Measurements from ENCODE around the gene FHIT.
"Not testable (repeated sequence)": the region's sequence is repeated elsewhere in the genome, so short reads cannot be mapped to it uniquely, and the experiment has no call there.

FHIT gene

DNA sequence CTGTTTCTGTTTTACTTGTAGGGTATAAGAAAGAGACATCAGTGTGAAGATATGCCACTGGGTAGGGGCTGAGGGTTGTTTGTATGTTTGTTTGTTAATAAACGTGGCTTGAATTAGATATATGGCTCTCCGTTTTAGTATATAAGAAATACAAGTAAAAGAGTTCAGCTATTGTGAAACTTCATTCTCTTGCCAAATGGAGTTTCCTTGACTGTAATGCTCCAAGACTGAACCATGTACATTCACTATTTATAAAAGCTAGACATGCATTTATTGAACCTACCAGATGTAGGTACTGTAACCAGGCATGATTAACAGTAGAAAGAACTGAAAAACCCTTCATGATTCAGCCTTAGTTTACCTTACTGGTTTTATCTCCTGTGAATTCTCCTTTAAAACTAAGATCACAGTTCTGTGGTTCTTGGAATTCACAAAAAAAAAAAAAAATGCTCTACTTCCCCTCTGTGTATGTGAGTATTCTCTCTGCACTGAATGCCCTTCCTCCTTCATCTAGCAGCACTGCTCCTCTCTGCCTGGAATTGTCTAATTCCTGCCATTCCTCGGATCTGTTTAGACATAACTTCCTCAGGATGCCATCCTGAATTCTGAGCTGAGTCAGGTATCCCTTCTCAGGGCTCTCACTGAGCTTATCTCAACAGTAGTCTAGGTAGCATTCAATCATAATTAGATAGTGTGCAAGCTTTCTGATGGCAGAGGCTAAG, 504.4 kb downstream of the FHIT start:
- DNase-seq = no peak

DNA sequence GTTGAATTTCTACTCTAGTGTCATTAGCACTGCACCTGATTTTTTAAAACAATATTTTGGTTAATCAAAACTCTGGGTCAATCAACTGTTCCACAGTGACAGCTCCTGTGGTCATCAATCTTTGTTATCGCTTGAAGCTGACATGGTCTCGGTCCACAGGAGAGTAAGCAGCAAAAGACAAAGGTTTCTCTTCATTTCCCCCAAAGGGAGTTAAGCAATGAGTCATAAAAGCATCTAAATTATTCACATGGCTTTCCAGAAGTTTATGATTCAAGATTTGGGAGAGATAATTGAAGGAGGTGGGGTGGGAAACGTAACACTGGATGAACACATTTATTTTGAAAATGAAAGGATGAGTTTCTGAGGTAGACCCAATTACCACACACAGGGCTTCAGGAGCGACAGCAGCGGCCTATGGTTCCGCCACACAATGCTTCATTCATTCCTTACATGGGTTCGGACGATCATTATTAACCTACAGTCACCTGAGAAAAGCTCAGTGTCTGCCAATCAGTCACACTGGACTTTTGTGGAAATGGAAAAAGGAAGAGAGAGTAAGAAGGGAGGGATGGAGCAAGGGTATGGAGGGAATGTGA, 505.1 kb downstream of the FHIT start:
- DNase-seq = no peak

DNA sequence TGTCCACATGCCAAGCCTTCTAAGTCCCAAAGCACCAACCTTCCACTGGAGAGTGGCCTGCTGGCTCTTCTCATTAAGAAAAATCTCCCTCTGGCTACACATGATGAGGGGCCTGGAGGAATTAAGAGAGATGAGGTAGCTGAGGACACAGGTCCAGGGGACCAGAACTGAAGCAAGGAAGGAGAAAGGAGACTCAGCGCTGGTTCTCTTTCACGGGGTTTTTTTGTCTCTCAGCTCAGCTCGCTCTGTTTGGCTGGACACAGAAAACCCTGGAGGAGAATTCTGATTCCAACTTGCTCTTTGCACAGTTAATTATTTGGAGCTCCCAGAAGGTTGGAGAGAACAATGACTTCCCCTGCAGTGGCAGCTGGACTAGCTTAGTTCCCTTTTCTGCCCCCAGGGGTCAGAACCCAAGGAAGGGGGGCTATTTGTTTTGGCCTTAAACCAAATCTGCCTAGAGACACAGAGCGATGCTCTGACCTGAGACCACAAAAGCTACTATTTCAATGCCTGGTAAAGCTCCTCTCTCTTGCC, 507.6 kb downstream of the FHIT start:
- no peak for DNase-seq

DNA sequence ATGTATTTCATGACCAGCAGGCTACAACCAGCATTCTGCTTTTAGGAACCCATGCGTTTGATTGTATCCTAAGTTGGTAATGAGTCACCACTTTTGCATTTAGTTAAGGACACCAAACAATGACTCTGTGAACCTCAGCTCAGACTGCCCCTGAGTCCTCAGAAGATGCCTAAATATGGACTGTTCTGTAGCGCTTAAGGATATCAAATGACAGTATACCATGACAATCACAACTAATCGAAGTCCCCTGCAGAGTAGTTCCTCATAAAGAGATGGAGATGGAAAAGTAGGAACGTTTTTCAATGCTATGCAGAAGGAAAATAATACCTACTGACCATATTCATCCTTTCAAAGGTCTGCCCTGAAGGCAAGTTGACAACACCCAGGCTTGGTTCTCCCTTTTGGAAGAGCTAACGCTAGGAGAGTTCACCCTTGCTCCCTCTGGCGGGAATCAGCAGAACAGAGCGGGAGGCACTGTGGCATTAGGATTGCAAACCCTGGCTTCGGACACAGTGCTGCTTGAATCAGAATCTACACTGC, 508.6 kb downstream of the FHIT start:
- no peak for DNase-seq

DNA sequence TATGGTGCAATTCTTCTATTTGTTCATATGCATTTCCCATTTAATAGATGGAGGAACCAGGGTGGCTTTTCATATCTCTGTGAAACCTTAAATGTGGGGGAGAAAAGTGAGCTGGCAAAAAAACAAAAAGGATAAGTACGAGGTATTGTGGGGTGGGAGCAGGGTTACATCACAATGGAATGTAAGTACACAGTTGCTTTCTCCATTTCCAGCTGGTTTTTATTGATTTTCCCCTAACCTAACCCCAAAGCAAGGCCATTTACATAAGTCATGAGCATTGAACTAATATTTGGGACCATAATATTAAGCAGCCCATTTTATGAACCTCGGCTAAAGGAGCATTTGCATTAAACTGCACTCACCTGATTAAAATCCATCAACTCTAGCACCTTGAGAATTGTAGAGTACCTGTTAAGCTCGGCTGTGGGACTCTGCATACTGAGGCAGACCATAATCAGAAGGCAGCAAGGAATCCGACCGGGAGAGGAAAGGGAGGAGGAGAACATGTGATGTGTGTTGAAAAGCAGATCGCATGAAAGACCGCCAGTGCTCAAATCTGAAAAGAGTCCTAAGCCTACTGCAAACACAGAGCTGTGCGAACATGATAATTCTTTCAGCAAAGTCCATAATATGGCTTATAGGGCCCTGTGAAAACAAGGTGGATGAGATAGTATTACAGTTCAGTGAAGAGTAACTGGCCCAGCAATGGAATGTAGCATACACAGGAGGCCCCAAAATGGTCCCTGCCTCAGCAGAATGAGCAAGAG, 513.4 kb downstream of the FHIT start:
- no peak for DNase-seq

DNA sequence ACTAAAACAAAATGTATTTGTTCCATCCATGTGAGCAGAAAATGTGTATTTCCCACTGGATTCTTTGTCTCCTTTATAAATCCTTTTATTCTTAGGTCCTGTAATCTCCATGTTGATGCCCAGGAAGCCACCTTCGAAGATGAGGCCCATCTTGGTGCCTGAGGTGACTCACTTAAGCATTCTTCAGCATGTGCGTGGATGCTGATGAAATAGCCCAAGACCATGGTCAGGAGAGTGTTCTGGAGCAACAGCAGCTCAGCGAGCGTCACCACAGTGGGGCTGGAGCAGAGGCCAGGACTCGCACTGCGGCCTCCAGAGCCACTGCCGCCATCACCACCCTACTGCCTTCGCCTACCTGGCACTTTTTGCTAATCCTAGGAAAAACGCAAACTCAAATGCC, 520.9 kb downstream of the FHIT start:
- no peak for DNase-seq

DNA sequence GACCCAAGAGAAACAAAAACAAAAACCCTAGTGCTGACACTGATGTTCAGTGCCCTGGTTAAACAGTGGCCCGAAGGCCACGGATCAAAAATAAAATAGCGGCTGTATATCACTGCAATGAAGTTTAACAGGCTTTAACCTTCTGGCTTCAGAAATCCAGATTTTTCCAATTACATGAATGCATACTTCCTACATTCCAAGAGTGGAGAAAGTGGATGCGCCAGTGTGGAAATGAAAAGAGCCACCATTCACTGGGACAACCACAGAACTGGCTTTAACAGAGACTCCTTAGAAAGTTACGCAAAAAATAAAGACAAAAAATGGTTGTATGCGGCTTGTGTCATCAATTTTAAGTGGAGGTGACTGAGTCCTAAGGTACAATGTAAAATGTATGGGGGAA, 522.2 kb downstream of the FHIT start:
- DNase-seq = no peak

DNA sequence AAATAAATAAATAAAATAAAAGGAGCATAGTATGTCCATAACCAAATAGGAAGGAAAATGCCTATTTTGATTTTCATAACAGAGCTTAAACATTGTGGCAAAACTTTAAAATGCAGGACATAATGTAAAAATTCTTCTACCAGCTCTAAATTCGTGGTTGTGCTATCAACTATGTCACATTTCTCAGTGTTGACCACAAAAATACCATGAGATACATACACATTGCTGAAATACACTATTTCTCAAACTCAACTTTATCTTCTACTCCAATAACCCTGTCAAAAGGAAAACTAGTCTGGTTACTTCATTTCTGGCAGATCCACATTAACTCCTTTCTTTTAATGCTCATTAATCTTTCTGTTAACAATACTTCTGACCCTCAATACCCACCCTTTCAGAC, 523.2 kb downstream of the FHIT start:
- no peak for DNase-seq

DNA sequence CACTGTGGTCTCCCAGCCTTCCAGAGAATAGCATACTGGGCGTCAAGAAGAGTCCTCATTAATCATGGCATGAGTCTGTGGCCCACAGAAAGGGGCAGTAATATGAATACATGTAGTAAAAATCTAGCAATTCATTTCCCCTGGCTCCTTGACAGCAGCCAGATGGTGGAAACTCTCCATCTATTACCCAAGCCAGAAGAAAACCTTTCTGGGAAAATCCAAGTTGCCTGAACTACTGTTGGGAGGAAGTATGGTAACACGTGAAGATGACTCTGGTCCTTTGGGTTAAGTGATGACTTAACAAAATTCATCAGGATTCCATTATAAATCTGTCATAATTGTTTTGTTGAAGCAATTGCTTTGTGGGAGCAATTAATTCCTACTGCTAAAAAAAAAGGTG, 530.5 kb downstream of the FHIT start:
- no peak for DNase-seq

DNA sequence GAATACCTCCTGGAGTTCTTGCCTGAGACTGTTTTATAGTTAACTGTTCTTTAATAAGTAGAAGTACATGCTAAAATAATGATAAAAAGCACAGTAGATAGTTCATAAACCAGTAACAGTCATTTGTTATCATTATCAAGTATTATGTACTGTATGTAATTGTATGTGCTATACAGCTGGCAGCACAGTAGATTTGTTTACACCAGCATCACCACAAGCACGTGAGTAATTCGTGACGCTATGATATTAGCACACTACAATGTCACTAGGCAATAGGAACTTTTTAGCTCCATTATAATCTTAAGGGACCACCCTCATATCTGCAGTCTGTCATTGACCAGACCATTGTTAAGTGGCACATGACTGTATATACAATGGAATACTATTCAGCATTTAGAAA, 534.7 kb downstream of the FHIT start:
- DNase-seq = no peak

DNA sequence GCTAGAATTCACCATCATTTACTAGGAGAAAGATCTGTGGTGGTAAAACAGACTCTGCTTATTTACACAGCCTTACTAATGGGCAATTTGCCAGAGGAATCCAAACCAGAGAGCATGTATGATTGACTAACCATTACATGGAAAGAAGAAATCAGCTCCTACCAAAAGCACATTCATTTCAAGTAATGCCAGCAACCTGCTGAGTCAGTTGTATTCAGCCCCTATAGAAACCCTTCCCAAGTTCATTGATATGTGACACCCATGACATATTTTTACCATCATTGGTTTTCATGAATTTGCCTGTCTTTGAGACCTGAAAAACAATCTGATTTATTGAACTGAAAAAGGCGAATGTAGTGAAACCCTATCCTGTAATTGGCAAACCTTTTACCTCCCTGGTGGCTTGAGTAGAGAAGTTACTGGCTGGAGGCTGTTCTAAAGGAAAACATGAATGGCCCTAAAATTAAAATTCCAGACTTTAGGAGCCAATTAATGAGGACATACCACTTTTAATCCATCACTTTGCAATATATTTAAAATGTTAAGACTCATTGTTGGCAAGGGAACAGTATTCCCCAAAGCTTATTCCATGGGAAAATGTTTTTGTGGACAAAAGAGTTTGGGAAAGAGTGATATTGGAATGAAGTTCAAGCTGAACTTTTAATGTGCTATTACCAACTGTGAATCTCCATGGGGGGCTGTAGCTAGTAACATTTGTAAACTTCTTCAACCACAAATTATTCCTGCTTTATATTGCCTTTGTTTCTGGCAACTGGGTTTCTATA, 542.9 kb downstream of the FHIT start:
- DNase-seq = no peak

DNA sequence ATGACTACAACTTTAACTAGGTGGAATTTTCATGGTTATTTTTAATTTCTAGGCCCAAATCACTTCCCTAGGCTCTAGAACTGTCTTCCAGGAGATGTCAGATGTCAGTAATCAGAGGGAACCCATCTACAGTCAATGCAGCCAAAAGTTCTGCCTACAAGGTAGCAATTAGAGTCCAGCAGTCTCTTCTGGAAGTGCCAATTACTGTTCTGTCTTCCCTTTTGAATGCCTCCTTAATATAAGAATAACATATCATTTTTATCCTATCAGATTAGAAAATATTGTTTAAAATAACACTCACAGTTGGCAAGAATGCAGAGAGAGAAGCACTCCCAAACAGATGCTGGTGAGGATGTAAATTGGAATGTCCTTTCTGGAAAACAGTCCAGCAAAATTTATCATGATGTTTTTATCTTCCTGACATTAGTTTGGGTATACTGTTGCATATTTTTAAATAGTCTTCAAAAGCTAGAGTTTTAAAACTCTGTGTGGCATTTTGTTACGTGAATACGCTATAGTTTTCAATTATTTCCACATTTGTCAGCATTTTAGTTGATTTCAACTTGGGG, 543.7 kb downstream of the FHIT start:
- no peak for DNase-seq

DNA sequence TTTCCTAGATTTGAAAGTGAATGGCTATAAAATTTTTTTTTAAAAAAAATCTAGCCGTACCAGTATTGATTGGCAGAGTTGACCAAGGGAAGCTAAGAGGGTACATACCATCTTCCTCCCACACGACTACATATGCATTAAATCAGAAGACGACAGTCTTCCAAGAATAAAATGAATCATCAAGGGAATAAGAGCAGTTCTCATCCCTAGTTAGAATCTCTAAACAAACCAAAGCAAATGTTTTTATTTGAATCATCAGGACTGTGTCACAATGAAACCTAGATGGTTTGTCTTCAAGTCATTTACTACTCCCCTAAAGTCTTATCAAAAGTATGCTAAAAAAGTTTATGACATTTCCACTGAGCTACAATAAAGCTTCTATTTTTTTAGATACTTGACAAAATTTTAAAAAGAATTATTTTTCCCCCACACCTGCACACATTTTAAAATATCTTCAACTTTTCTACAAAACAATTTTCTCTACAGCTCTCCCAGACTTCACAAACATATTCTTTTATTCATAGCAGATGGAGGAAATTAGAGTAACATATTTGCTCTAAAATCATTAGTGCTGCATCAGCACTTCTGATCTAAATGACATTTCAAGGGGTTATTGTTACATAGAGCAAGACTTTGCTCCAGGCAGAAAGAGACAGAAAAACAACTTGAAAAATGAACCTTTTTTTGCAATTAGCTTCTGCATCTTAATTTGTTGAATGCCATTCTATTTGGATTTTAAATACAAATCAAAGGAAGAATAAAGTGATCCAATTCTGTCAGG, 547.1 kb downstream of the FHIT start:
- DNase-seq = no peak

DNA sequence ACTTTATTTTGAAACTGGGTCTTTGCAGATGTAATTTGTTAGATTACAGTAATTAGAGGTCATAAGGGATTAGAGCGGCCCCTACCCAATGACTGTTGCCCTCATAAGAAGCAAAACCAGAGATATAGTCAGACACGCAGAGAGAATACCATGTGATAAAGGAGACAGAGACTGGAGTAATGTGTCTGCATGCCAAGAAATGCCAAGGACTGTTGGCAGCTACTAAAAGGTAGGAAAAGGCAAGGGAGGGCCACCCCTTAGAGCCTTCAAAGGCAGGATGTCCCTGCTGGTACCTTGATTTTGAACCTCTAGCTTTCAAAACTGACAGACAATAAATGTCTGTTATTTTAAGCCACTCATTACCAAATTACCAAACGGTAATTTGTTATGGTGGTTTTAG, 548.2 kb downstream of the FHIT start:
- DNase-seq = no peak

DNA sequence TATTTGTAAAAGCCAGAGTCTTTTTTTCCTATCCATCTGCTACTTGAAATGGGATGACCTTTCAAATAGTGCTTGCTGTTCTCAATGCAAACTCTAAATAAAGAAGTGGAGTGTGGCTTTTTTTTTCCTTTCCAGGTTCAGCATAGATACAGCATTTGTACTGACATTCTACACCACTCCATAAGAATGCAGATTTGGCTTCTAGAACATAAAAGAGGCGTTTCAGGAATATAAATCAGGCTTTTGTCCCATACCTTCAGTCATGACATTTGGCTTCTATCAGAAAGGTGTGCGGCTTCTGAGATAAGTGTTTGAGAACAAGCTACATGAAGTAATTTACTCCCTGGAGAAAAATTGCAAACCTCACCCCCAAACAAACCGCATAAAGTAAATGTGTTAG, 553.1 kb downstream of the FHIT start:
- no peak for DNase-seq

DNA sequence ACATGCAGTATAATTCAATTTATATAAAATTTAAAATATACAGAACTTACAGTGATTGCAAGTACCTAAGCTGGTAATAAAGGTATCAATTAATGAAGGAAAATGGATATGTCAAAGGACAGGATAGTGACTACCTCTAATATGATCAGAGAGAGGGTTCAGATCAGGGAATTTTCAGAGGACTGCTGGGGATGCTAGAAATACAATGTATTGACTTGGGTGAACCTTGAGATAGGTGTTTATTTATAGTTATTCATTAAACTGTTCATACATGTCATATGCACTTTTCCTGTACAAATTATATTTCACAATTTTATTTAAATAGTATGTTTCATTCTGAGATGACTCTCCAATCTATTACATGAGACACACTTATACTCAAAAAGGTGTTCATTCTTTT, 554.1 kb downstream of the FHIT start:
- no peak for DNase-seq

DNA sequence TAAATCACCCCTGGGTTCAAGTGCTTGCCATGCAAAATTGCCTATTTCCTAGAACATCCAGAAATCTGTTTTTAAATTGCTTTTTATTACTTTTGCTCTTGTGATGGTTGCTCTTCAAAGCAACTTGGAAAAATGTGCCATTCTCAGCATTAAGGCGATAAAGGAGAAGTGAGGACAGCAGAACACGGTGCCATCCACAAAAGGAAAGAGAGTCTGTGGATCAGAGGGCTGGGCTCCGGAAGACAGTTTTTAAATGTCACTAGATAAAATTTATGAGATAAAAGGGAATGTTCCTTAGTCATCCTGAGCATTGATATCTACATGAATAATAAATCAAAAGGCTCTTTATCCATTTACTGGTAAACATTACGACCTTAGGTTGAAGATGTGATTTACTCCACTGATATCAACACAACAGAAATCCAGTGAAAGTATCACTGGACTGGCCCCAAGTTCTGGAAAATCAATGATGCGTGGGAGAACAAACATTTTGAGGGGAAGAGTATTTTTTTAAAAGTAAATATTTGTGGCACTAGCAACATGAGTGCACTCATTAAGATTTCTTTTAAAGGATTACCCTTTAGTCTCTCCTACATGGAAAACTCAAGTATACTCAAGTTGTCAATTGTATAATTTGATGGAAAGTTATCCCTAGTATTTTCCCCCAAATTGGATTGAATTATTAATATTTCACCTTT, 554.7 kb downstream of the FHIT start:
- no peak for DNase-seq

DNA sequence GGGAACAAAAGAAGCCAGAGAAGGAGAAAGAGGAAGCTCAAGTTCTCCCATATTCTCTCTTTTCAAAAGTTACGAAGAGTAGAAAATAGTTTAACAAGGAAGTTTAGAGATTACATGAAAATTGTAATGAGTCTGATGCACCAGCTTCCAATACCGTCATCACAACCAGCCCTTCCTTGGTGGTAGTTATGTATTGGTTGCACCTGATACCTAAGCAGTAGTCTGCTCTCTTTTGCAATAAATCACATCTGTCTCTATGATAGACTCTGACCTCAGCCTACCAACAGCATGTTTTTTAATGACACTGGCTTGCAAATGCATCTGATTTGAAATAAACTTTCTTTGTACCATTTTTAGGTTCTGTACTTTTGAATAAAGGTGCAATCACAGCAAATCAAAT, 575.8 kb downstream of the FHIT start:
- DNase-seq = no peak

DNA sequence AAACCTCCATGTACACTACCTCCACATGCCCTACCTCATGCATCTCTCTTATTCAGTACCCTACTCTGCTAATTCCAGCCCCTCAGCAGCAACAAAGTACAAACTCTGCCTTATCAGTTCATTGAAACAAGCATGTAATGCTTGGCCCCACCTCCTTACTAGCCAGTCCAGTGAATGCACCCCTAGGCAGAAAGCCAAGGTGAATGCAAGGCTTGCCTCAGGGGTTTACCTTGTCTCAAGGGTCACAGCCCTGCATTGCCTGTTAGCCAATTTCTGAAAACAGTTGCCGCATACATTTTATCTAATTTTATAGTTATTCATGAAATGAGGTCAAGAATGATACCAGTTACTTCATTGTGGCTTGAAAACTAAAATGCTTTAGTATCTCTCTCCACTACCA, 576.4 kb downstream of the FHIT start:
- DNase-seq = no peak

DNA sequence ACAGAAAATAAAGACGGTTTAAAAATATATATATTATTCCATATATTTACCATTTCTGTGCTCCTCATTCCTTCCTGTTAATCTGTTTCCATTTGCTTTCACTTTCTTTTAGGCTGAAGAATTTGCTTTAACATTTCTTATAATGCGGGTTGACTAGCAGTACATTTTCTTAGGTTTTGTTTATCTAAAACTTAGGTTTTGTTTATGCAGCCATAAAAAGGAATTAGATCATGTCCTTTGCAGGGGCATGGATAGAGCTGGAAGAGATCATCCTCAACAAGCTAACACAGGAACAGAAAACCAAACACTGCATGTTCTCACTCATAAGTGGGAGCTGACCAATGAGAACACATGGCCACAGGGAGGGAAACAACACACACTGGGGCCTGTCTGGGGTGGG, 578.1 kb downstream of the FHIT start:
- DNase-seq = no peak

DNA sequence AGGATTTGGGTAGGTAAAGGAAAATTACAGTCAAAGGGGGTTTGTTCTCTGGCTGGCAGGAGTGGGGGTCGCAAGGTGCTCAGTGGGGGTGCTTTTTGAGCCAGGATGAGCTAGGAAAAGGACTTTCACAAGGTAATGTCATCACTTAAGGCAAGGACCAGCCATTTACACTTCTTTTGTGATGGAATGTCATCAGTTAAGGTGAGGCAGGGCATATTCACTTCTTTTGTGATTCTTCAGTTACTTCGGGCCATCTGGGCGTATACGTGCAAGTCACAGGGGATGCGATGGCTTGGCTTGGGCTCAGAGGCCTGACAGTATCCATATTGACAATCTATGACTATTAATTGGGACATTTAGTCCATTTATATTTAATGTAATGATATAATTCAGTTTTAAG, 578.9 kb downstream of the FHIT start:
- DNase-seq = not testable (repeated sequence)
